K562 (cell line): ENCODE results near the gene SLC25A48. TPM values are rescaled to one million over a fixed set of nuclear protein-coding genes. Genes with fewer than 3 reads are reported as not detected.

ENCODE experiments used
- ATAC-seq: fragments of 200-7000 bp; cut with Tn5 transposase; 3 replicates; pipeline ENCODE4 v1.9.1; 2020; ENCODE audit warnings: moderate library complexity
- BruUV-seq: library from RNA; stranded (reverse); fragments of 400-500 nt; replicated peaks from 2 replicates; lab custom pipeline; 2021; lab: Mats Ljungman, UMichigan
- CTCF ChIA-PET: fragments of 300-600 bp; formaldehyde crosslinking; extraction: SDS; loops from one replicate; lab custom pipeline; 2021; ENCODE audit warnings: low intra/inter-chr PET ratio; lab: Yijun Ruan, JAX
- POLR2A ChIA-PET: fragments of 300-600, 350-650 bp; sonication (Branson Sonifier 250); formaldehyde crosslinking; extraction: SDS; loops from one replicate; lab custom pipeline; 2021; ENCODE audit warnings: antibody characterized with exemption, inconsistent platforms; lab: Yijun Ruan, JAX
- DNase-seq, 4 experiments: peaks; one replicate each; pipeline versions ENCODE4 v3.0.0 to v3.0.0-alpha.2; 2011 to 2018; ENCODE audit warnings: low spot score in 3 of 4, mixed read lengths in 3 of 4; ENCODE audit errors: extremely low read depth in 1 of 4
- FAIRE-seq: peaks from 2 replicates; lab custom pipeline; 2011; peaks lifted over from hg19 to GRCh38; lab: Jason Lieb, UNC
- H2AFZ ChIP-seq: 2 replicates; pipeline ENCODE4 v1.6.0; 2011; ENCODE audit warnings: low read depth, low read length, control low read depth, inconsistent platforms
- H3K27ac ChIP-seq: fragments of 200-600 bp; 3 replicates; pipeline ENCODE4 v1.8.0; 2011; ENCODE audit warnings: low read depth, mild to moderate bottlenecking, control low read depth, inconsistent platforms, low read length, moderate library complexity, mixed read lengths; ENCODE audit errors: extremely low read depth
- H3K27me3 ChIP-seq, 2 experiments: fragments of 300-600 bp in 1 of 2; 2 replicates in 1 of 2; 3 replicates in 1 of 2; pipeline versions ENCODE4 v1.6.0 to v1.8.0; 2011; ENCODE audit warnings: inconsistent platforms in 2 of 2, low read length in 2 of 2, mild to moderate bottlenecking in 1 of 2, mixed read lengths in 1 of 2, moderate library complexity in 1 of 2; ENCODE audit not compliant: control insufficient read depth in 2 of 2, insufficient read depth in 2 of 2
- H3K36me3 ChIP-seq: fragments of 300-600 bp; 3 replicates; pipeline ENCODE4 v1.8.0; 2011; ENCODE audit warnings: mild to moderate bottlenecking, low read length, inconsistent platforms; ENCODE audit not compliant: control insufficient read depth, insufficient read depth
- H3K4me1 ChIP-seq, 2 experiments: fragments of 200-600 bp in 1 of 2; replicated peaks in 1 of 2; 2 replicates in 1 of 2; 3 replicates in 1 of 2; pipeline versions ENCODE4 v1.5.1 to v1.8.0; 2011; ENCODE audit warnings: inconsistent platforms in 2 of 2, low read length in 2 of 2, mild to moderate bottlenecking in 1 of 2, mixed read lengths in 1 of 2, moderate library complexity in 1 of 2; ENCODE audit not compliant: control insufficient read depth in 2 of 2, insufficient read depth in 2 of 2
- H3K4me2 ChIP-seq: 2 replicates; pipeline ENCODE4 v1.6.1; 2011; ENCODE audit warnings: low read length, control low read depth, inconsistent platforms, mixed read lengths; ENCODE audit not compliant: insufficient read depth
- H3K4me3 ChIP-seq: fragments of 200-600 bp; sonication (generic), shearing (Covaris generic); 2 replicates; pipeline ENCODE4 v1.5.1; 2016; ENCODE audit warnings: control low read depth, inconsistent platforms
- H3K79me2 ChIP-seq: fragments of 200-600 bp; 3 replicates; pipeline ENCODE4 v1.8.0; 2011; ENCODE audit warnings: low read length, inconsistent platforms; ENCODE audit not compliant: control insufficient read depth, insufficient read depth
- H3K9ac ChIP-seq, 2 experiments: 2 replicates each; pipeline versions ENCODE4 v1.6.0 to v1.6.1; 2011; ENCODE audit warnings: low read depth in 2 of 2, low read length in 2 of 2, control low read depth in 1 of 2, inconsistent platforms in 1 of 2, mild to moderate bottlenecking in 1 of 2, mixed read lengths in 1 of 2; ENCODE audit not compliant: insufficient read depth in 1 of 2
- H3K9me1 ChIP-seq: one replicate; pipeline ENCODE4 v1.6.0; 2011; ENCODE audit warnings: inconsistent platforms, mild to moderate bottlenecking, low read length, moderate library complexity; ENCODE audit not compliant: control insufficient read depth, insufficient read depth
- H3K9me3 ChIP-seq: replicated peaks from 2 replicates; pipeline ENCODE4 v1.5.1; 2011; ENCODE audit warnings: low read depth, low read length, inconsistent platforms; ENCODE audit not compliant: control insufficient read depth, insufficient read depth
- H4K20me1 ChIP-seq: replicated peaks from 2 replicates; pipeline ENCODE4 v1.6.1; 2011; ENCODE audit warnings: low read length, inconsistent platforms, mixed read lengths; ENCODE audit not compliant: control insufficient read depth, insufficient read depth
- CHD4 ChIP-seq: fragments of 200-600 bp; sonication (generic); IDR thresholded peaks from 3 replicates; pipeline ENCODE4 v1.6.1; 2012; ENCODE audit warnings: low read depth, mild to moderate bottlenecking, mixed read lengths, low read length, inconsistent platforms; ENCODE audit not compliant: insufficient read depth, insufficient replicate concordance, poor library complexity, severe bottlenecking
- E2F4 ChIP-seq: sonication (generic); formaldehyde crosslinking; IDR thresholded peaks from 2 replicates; pipeline ENCODE4 v1.8.0; 2022; ENCODE audit warnings: mild to moderate bottlenecking, low read depth, missing genetic modification reagents
- FOS ChIP-seq: IDR thresholded peaks from 3 replicates; pipeline ENCODE4 v1.6.1; 2011; ENCODE audit not compliant: insufficient read length; ENCODE audit errors: extremely low read depth
- HMG20A ChIP-seq: fragments of 450-650 bp; formaldehyde crosslinking; conservative IDR thresholded peaks from 2 replicates; pipeline ENCODE4 v1.4.0; 2020; ENCODE audit warnings: mild to moderate bottlenecking, mixed read lengths
- JUND ChIP-seq, 2 experiments: IDR thresholded peaks; 2 replicates in 1 of 2; 3 replicates in 1 of 2; pipeline ENCODE4 v1.6.1; 2011; ENCODE audit warnings: borderline replicate concordance in 2 of 2, low read depth in 2 of 2, low read length in 2 of 2, improper control_type of control experiment in 1 of 2, missing biosample characterization in 1 of 2, missing genetic modification characterization in 1 of 2, missing genetic modification reagents in 1 of 2
- RUNX1 ChIP-seq: sonication (generic); IDR thresholded peaks from 2 replicates; pipeline ENCODE4 v1.6.1; 2016; ENCODE audit warnings: antibody characterized with exemption, low read depth
- TAF1 ChIP-seq: IDR thresholded peaks from 2 replicates; pipeline ENCODE4 v1.6.1; 2011; ENCODE audit warnings: mild to moderate bottlenecking, low read length, moderate library complexity; ENCODE audit not compliant: insufficient read depth, control insufficient read depth, severe bottlenecking; ENCODE audit errors: extremely low read depth
- TGIF2 ChIP-seq: sonication (generic); formaldehyde crosslinking; IDR thresholded peaks from 2 replicates; pipeline ENCODE4 v1.8.1; 2022; ENCODE audit warnings: mild to moderate bottlenecking, missing genetic modification reagents, moderate library complexity
- ZBTB1 ChIP-seq: sonication (generic); formaldehyde crosslinking; IDR thresholded peaks from 2 replicates; pipeline ENCODE4 v1.8.1; 2023; ENCODE audit warnings: missing genetic modification reagents, low read depth, mild to moderate bottlenecking, borderline replicate concordance
- ZFP30 ChIP-seq: fragments of 250-450 bp; sonication (Bioruptor Pico); IDR thresholded peaks from 2 replicates; pipeline ENCODE4 v1.8.0; 2022; ENCODE audit warnings: moderate library complexity, mild to moderate bottlenecking, inconsistent platforms, borderline replicate concordance
- ZNF124 ChIP-seq: sonication (generic); formaldehyde crosslinking; IDR thresholded peaks from 2 replicates; pipeline ENCODE4 v1.8.1; 2022; ENCODE audit warnings: missing genetic modification reagents
- WGBS: fragments of 100-300 bp; shearing (Covaris generic); methylation state at CpG from one replicate; pipeline ENCODE4 v1.1.6; 2016; ENCODE audit warnings: low coverage, mixed read lengths; ENCODE audit not compliant: insufficient coverage; ENCODE audit errors: missing lambda C conversion rate; 5-methylcytosine and 5-hydroxymethylcytosine counted together
- in situ Hi-C: fragments of 300-500 bp; cut with MboI; formaldehyde crosslinking; loops from 4 replicates; pipeline ENCODE4 v1.15.0; 2018; ENCODE audit warnings: inconsistent platforms, mixed read lengths
- intact Hi-C: fragments of 100-400 bp; cut with micrococcal nuclease; formaldehyde crosslinking; loops from 2 replicates; pipeline ENCODE4 v1.14.2; 2022
- polyA plus RNA-seq, 8 experiments: library from polyadenylated mRNA; depleted of rRNA in 4 of 8; stranded (reverse) in 5 of 8; unstranded in 3 of 8; fragments of >200 nt; fragmentation: Nextera tagmentation in 2 of 8; fragmentation: Illumina TruSeq in 1 of 8; extraction: Ambion mirVana in 2 of 8; extraction: Trizol in 1 of 8; gene quantifications; 2 replicates each; pipeline versions ENCODE4 v1.2.1 to v1.2.3, GENCODE V29; 2011 to 2014; ENCODE audit warnings: inconsistent platforms in 1 of 8, missing spikeins in 1 of 8
- total RNA-seq, 7 experiments: library from RNA; depleted of rRNA in 6 of 7; stranded (reverse); fragments of >200 nt in 6 of 7; fragmentation: Illumina TruSeq in 2 of 7; extraction: Trizol in 2 of 7; gene quantifications; 2 replicates each; pipeline versions ENCODE4 v1.2.1 to v1.2.3, GENCODE V29; 2011 to 2021; ENCODE audit warnings: low replicate concordance in 1 of 7

Gene SLC25A48
- total and polyA plus RNA-seq, 9 of the 15 experiments (the other 6 are each of a cell fraction or from before 2014, with no cell fraction given): 0.08 to 0.35 (median 0.23) TPM; not detected in 1

- ATAC-seq (no peak), FAIRE-seq (no peak), DNase-seq (no peak)
- H3K9me1 ChIP-seq: no peaks in the 10 kb centered on the region
- intact Hi-C loops (no loop called here), in situ Hi-C loops (no loop called here)
- no peaks in the 10 kb centered on the region for H3K36me3 ChIP-seq
- 5% methylated on average over 2 of the region's 2 CpGs for WGBS
- H3K9me3 ChIP-seq: no peaks in the 10 kb centered on the region
- H3K79me2 ChIP-seq: no peaks in the 10 kb centered on the region
- peaks cover 0 to 14% of the 10 kb centered on the region in 2 experiments; a peak in 3 of 5 replicates for H3K27me3 ChIP-seq
- no peak overlapping the region for H3K27ac ChIP-seq
- POLR2A ChIA-PET: no interaction called here
- no peak overlapping the region for H3K4me3 ChIP-seq
- no peak overlapping the region for H3K9ac ChIP-seq
- H3K4me1 ChIP-seq: no peaks in the 10 kb centered on the region
- BruUV-seq: no TSS peak
- CTCF ChIA-PET: no interaction called here
- H3K4me2 ChIP-seq: no peak overlapping the region
- no peaks in the 10 kb centered on the region for H4K20me1 ChIP-seq
- TF ChIP-seq ZNF124 (CRISPR knock-in tag) (no peak), TAF1 (no peak), ZBTB1 (CRISPR knock-in tag) (no peak), ZFP30 (no peak), HMG20A (CRISPR knock-in tag) (no peak), E2F4 (CRISPR knock-in tag) (no peak), JUND (IDR thresholded peaks at IDR 0.05; ENCODE audit: borderline replicate concordance, low read depth, low read length) (no peak), JUND (tag; IDR thresholded peaks at IDR 0.05; ENCODE audit: borderline replicate concordance, low read depth, low read length) (no peak), RUNX1 (no peak), TGIF2 (CRISPR knock-in tag) (no peak), FOS (no peak), CHD4 (no peak)
- TF ChIP-seq, all 486 proteins: peak for 0
- no peak overlapping the region for H2AFZ ChIP-seq
These were observed 34.2 kb downstream of the SLC25A48 start for GRCh38 chr5:135868681-135869080.
